ENCODE data around the gene ADAMTS6. TPM values are rescaled to one million over a fixed set of nuclear protein-coding genes. Genes with fewer than 3 reads are reported as not detected.

Gene ADAMTS6
- 33.2 and 52.8 TPM in 2 replicates for total RNA-seq

GRCh38 chr5:65481635-65482295 is at the start of gene ADAMTS6:
TSS of gene ADAMTS6 (minus strand) at chr5:65481920. CDS start at chr5:65473673, 8,247 bp downstream.

Other genes starting within 250 kb of the ADAMTS6 start
- 2.8 and 20.9 TPM in 2 replicates for gene CENPK, start 81.2 kb upstream of the ADAMTS6 start, total RNA-seq
- 35.9 and 59.1 TPM in 2 replicates for gene PPWD1, start 81.4 kb upstream of the ADAMTS6 start, total RNA-seq
- gene TRIM23, start 142.4 kb upstream of the ADAMTS6 start, total RNA-seq, result 25.0 and 34.4 TPM in 2 replicates
- gene SHLD3, start 143.1 kb upstream of the ADAMTS6 start, total RNA-seq, result 2.0 and 3.6 TPM in 2 replicates
- 18.7 and 36.1 TPM in 2 replicates for gene TRAPPC13, start 143.1 kb upstream of the ADAMTS6 start, total RNA-seq
- gene SGTB, start 240.2 kb upstream of the ADAMTS6 start, total RNA-seq, result 12.6 and 19.6 TPM in 2 replicates
- gene NLN, start 240.3 kb upstream of the ADAMTS6 start, total RNA-seq, result 22.8 and 43.6 TPM in 2 replicates